Right cardiac atrium (tissue), 5 donors: ENCODE results near the gene NODAL. TPM values are rescaled to one million over a fixed set of nuclear protein-coding genes. Genes with fewer than 3 reads are reported as not detected.
"Not testable (repeated sequence)": the region's sequence is repeated elsewhere in the genome, so short reads cannot be mapped to it uniquely, and the experiment has no call there.

Experiments used
- ATAC-seq, 2 donors: fragments of 200-7000 bp; cut with Tn5 transposase; one replicate each; pipeline versions ENCODE4 v1.8.0 to v1.9.1; 2020; ENCODE audit warnings: moderate library complexity in 2 of 2, mild to moderate bottlenecking in 1 of 2
- DNase-seq, 3 donors: peaks; one replicate each; pipeline ENCODE4 v3.0.0-alpha.2; 2020
- H3K27ac ChIP-seq: one replicate; pipeline ENCODE4 v1.5.1; 2013; ENCODE audit warnings: mild to moderate bottlenecking, low read length, control low read depth, moderate library complexity
- H3K27me3 ChIP-seq: one replicate; pipeline ENCODE4 v1.6.1; 2013; ENCODE audit not compliant: control insufficient read depth, insufficient read depth
- H3K4me1 ChIP-seq: one replicate; pipeline ENCODE4 v1.6.1; 2013; ENCODE audit warnings: low read length; ENCODE audit not compliant: control insufficient read depth, insufficient read depth
- H3K4me3 ChIP-seq: one replicate; pipeline ENCODE4 v1.5.1; 2013; ENCODE audit warnings: low read length, control low read depth
- H3K9me3 ChIP-seq: one replicate; pipeline ENCODE4 v1.6.1; 2013; ENCODE audit warnings: low read length; ENCODE audit not compliant: control insufficient read depth
- WGBS: extraction: QIAGEN DNeasy Blood & Tissue Kit; methylation state at CpG from one replicate; pipeline ENCODE4 v1.1.7; 2013; 5-methylcytosine and 5-hydroxymethylcytosine counted together
- intact Hi-C, 4 donors: fragments of 100-400 bp; cut with DNase I; formaldehyde crosslinking; loops; one replicate each; pipeline versions ENCODE4 v1.11.0 to v1.14.0; 2022 to 2023
- long read RNA-seq, 4 donors: library from polyadenylated mRNA; unstranded; transcript quantifications; one replicate each; pipeline ENCODE4 v2.0.0, GENCODE V29; 2020 to 2021
- polyA plus RNA-seq: library from polyadenylated mRNA; stranded (reverse); fragments of 200-250 nt; gene quantifications from one replicate; pipeline ENCODE4 v1.2.3, GENCODE V29; 2013
- total RNA-seq, 4 donors: library from RNA; stranded (reverse); fragmentation: NEBNext Ultra II Directional; extraction: Animal tissue kit (Norgen Biotek cat#: 25700); gene quantifications; one replicate each; pipeline ENCODE4 v1.2.1, GENCODE V29; 2021
- donor health status: healthy with polysubstance abuse.
- donor health status: DM: no; HTN: yes; CAD: no.
- donor health status: DM: no; HTN: no; CAD: no.
- donor health status: DM: no; HTN: yes; CAD: no; lungs with severe emphysema.
- donor health status: DM: yes; HTN: yes; CAD: no.

NODAL gene
- total RNA-seq (not detected), polyA plus RNA-seq (not detected)
- long read RNA-seq, donor 1 = 0 reads
- long read RNA-seq, donor 2 = 0 reads
- long read RNA-seq, donor 3 = 0 reads
- long read RNA-seq, donor 4 = 0 reads

GRCh38 chr10:70441161-70441894 is at the start of gene NODAL:
Gene NODAL (minus strand): TSS chr10:70441681. CDS start chr10:70441667, 14 bp downstream.
- Histone ChIP-seq H3K4me1 (no peaks in the 10 kb centered on the region), H3K27me3 (no peaks in the 10 kb centered on the region), H3K27ac (no peak within 1 kb of the TSS), H3K4me3 (peak within 1 kb of the TSS; percentile 22), H3K9me3 (no peaks in the 10 kb centered on the region)
- ATAC-seq = peak; percentile 27 to 58
- intact Hi-C loops = no loop called here
- DNase-seq = peak in 1 of 3 donors; percentile 56
- WGBS = 12% methylated on average over 60 of the region's 60 CpGs

DNA sequence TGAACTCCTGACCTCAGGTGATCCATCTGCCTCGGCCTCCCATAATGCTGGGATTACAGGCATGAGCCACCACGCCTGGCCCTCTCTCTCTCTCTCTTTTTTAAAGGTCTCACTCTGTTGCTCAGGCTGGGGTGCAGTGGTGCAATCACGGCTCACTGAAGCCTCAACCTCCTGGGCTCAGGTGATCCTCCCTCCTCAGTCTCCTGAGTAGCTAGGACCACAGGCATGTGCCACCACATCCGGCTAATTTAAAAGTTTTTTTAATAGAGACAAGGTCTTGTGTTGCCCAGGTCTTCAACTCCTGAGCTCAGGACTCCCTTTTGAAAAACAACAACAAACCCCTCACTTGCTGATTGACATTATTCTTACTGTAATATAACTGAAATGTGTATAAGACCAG is 48.7 kb upstream of the NODAL start:
- Histone ChIP-seq H3K27me3 (no peaks in the 10 kb centered on the region), H3K4me3 (no peak overlapping the region), H3K4me1 (peaks cover 10% of the 10 kb centered on the region), H3K27ac (no peak overlapping the region), H3K9me3 (no peaks in the 10 kb centered on the region)
- ATAC-seq (no peak), DNase-seq (no peak)
- intact Hi-C loops = no loop called here
- WGBS = 93% methylated on average over 4 of the region's 4 CpGs

DNA sequence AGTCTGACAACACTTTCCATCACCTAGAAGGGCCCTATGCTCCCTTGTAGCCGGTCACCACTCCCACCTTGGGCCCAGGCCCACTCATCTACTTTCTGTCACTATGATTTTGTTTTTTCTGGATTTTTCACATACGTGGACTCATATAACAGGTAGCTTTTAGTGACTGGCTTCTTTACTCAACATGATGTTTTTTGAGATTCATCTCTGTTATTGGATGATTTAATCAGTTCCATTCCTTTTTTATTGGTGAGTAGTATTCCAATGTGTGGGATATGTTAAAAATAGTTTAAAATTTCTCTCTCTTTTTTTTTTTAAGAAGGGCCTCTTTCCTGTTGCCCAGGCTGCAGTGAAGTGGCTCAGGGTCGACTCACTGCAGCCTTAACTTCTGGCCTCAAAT is 46.3 kb upstream of the NODAL start:
- Histone ChIP-seq H3K9me3 (no peaks in the 10 kb centered on the region), H3K4me1 (peaks cover 4% of the 10 kb centered on the region), H3K27me3 (no peaks in the 10 kb centered on the region), H3K4me3 (no peak overlapping the region), H3K27ac (no peak overlapping the region)
- DNase-seq (no peak), ATAC-seq (no peak)
- 90% methylated on average over 3 of the region's 3 CpGs for WGBS
- intact Hi-C loops = no loop called here

- peaks cover 18% of the 10 kb centered on the region for H3K4me1 ChIP-seq
- H3K27me3 ChIP-seq, H3K9me3 ChIP-seq, ATAC-seq, H3K4me3 ChIP-seq, DNase-seq, intact Hi-C loops, H3K27ac ChIP-seq: not testable (repeated sequence)
- 86% methylated on average over 6 of the region's 6 CpGs for WGBS
Observed at GRCh38 chr10:70483872-70484271, 42.4 kb upstream of the NODAL start.

DNA sequence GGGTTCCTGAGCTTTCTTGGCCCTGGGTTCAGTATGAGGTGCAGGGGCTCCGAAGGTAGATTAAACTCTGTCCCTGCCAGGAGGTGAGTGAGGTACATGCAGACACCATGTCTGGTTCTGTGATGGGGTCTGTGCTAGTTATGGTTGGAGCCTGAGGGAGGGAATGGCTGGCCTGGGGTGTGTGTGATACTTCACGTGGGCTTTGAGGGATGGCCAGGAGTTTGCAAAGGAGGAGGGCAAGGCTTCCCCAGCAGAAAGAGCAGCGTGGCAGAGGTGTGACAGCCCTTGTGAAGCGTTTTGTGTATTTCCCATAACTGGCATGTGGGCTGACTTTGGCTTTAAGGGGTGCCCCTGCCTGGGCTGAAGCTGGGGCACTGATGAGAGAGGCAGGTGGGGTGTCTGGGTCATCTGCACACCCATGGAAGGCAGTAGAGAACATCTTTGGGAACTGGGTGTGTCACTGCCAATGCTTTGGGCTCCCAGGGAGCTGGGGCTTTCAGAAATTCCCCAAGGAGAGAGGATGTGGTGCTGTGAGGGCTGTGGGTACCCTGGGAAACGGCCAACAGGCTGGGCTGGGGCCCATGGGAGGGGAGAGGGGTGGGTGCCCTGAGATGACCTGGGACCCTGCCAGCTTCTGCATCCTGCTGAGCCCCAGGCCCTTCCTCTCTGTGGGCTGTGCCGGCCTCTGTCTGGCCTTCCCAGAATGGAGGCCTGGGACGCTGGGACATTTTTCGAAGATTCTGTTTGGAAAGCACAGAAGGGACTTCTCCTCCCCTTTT is 41.7 kb upstream of the NODAL start:
- ATAC-seq (no peak), DNase-seq (peak in 1 of 3 donors; percentile 48)

GRCh38 chr10:70481831-70482530 is 40.5 kb upstream of the NODAL start:
- Histone ChIP-seq H3K4me1 (peaks cover 18% of the 10 kb centered on the region), H3K9me3 (no peaks in the 10 kb centered on the region), H3K4me3 (no peak overlapping the region), H3K27ac (peak overlapping the region; percentile 11), H3K27me3 (no peaks in the 10 kb centered on the region)
- intact Hi-C loops = no loop called here
- WGBS = 24% methylated on average over 7 of the region's 7 CpGs
- ATAC-seq (peak; percentile 80 to 85), DNase-seq (peak; percentile 80 to 92 (median 90))

More for the DNA sequence above, 41.7 kb upstream of the NODAL start:
- WGBS = 53% methylated on average over 8 of the region's 8 CpGs
- Histone ChIP-seq H3K4me3 (no peak overlapping the region), H3K9me3 (no peaks in the 10 kb centered on the region), H3K27ac (peak overlapping the region; percentile 65), H3K4me1 (peaks cover 18% of the 10 kb centered on the region), H3K27me3 (no peaks in the 10 kb centered on the region)
- intact Hi-C loops = no loop called here

- Histone ChIP-seq H3K9me3 (no peaks in the 10 kb centered on the region), H3K4me3 (no peak overlapping the region), H3K27ac (no peak overlapping the region), H3K27me3 (no peaks in the 10 kb centered on the region), H3K4me1 (peaks cover 18% of the 10 kb centered on the region)
- intact Hi-C loops = no loop called here
- ATAC-seq (no peak), DNase-seq (peak in 1 of 3 donors; percentile 42)
- 73% methylated on average over 9 of the region's 9 CpGs for WGBS
Observed at GRCh38 chr10:70481105-70481504, 39.6 kb upstream of the NODAL start.

DNA sequence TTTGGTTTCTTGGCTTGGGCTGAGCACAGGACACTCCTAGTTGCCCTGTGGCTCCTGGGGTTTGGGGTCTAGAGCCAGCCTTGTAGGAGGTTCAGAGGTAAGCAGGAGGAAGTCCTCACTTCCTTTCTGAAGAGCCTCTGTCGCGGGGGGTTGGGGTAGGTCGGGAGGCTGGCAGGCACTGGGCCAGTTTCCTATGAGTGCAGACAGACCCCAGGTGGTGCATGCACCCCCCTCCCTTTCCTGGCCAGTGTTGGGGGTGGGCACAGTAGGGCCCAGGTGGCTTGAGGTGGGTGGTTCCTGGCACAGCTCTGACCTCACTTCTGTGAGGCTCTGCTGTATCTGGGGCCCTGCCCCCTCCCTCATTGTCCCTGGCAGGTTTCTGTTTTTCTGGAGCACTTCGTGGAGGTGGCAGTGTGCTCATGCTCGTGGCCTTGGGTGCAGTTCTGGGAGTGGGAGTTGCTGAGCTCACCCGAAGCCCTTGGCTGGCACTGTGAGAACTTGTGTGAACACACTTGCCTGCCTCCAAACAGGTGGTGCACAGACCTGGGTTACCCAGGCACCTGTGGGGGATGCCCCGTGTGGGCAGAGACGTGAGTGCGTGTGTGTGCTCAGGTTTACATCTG is 38.9 kb upstream of the NODAL start:
- Histone ChIP-seq H3K9me3 (no peaks in the 10 kb centered on the region), H3K4me3 (peak overlapping the region; percentile 70), H3K4me1 (peaks cover 18% of the 10 kb centered on the region), H3K27ac (no peak overlapping the region), H3K27me3 (no peaks in the 10 kb centered on the region)
- ATAC-seq = no peak
- peak in 1 of 3 donors; percentile 64 for DNase-seq
- intact Hi-C loops = no loop called here
- WGBS = 46% methylated on average over 9 of the region's 9 CpGs

- H3K9me3 ChIP-seq = no peaks in the 10 kb centered on the region
- DNase-seq (peak in 1 of 3 donors; percentile 42), ATAC-seq (no peak)
- no peak overlapping the region for H3K27ac ChIP-seq
- WGBS = 56% methylated on average over 8 of the region's 8 CpGs
- intact Hi-C loops = no loop called here
- peaks cover 18% of the 10 kb centered on the region for H3K4me1 ChIP-seq
- H3K27me3 ChIP-seq = no peaks in the 10 kb centered on the region
- peak overlapping the region; percentile 70 for H3K4me3 ChIP-seq
Observed at GRCh38 chr10:70479626-70480238, 38.3 kb upstream of the NODAL start.

GRCh38 chr10:70479165-70479581 is 37.7 kb upstream of the NODAL start:
- peaks cover 18% of the 10 kb centered on the region for H3K4me1 ChIP-seq
- intact Hi-C loops = no loop called here
- DNase-seq (no peak), ATAC-seq (no peak)
- peak overlapping the region; percentile 70 for H3K4me3 ChIP-seq
- no peaks in the 10 kb centered on the region for H3K9me3 ChIP-seq
- H3K27me3 ChIP-seq = no peaks in the 10 kb centered on the region
- 39% methylated on average over 11 of the region's 11 CpGs for WGBS
- peak overlapping the region; percentile 9 for H3K27ac ChIP-seq
